ENCODE data around the gene IGFALS.

Gene IGFALS

GRCh38 chr16:1776991-1777374 lies 16.5 kb downstream of the IGFALS start:
- no peak for DNase-seq (ENCODE audit: low read depth in 2 of 2, low spot score in 1 of 2)

- DNase-seq (ENCODE audit: low read depth in 2 of 2, low spot score in 1 of 2): no peak
Observed at GRCh38 chr16:1776672-1776955, 16.9 kb downstream of the IGFALS start.

- DNase-seq (ENCODE audit: low read depth in 2 of 2, low spot score in 1 of 2): no peak
Observed at GRCh38 chr16:1775846-1776671, 17.4 kb downstream of the IGFALS start.

- DNase-seq (ENCODE audit: low read depth in 2 of 2, low spot score in 1 of 2): no peak
Observed at GRCh38 chr16:1775006-1775845, 18.3 kb downstream of the IGFALS start.

GRCh38 chr16:1774448-1774780 lies 19.1 kb downstream of the IGFALS start:
- no peak for DNase-seq (ENCODE audit: low read depth in 2 of 2, low spot score in 1 of 2)

GRCh38 chr16:1773703-1774447 lies 19.6 kb downstream of the IGFALS start:
- DNase-seq (ENCODE audit: low read depth in 2 of 2, low spot score in 1 of 2): no peak

GRCh38 chr16:1772908-1773702 lies 20.4 kb downstream of the IGFALS start, which contains the start of gene MRPS34:
Gene MRPS34 (minus strand): TSS chr16:1773134. CDS start chr16:1773119, 15 bp downstream.
- DNase-seq (ENCODE audit: low read depth in 2 of 2, low spot score in 1 of 2): peak; percentile 53

- DNase-seq (ENCODE audit: low read depth in 2 of 2, low spot score in 1 of 2): no peak
Observed at GRCh38 chr16:1772362-1772907, 21.1 kb downstream of the IGFALS start, which contains the start of gene EME2. Gene EME2 (plus strand): TSS chr16:1772810. CDS start chr16:1773228, 418 bp downstream.

GRCh38 chr16:1771864-1772361 lies 21.6 kb downstream of the IGFALS start:
- DNase-seq (ENCODE audit: low read depth in 2 of 2, low spot score in 1 of 2): no peak

- DNase-seq (ENCODE audit: low read depth in 2 of 2, low spot score in 1 of 2): peak; percentile 42 to 49
Observed at GRCh38 chr16:1771188-1771863, 22.2 kb downstream of the IGFALS start, which contains the start of gene NME3. Gene NME3 (minus strand): TSS chr16:1771543. CDS start chr16:1771534, 9 bp downstream.

- no peak for DNase-seq (ENCODE audit: low read depth in 2 of 2, low spot score in 1 of 2)
Observed at GRCh38 chr16:1770328-1771187, 22.9 kb downstream of the IGFALS start.

GRCh38 chr16:1769402-1770300 lies 23.9 kb downstream of the IGFALS start:
- DNase-seq (ENCODE audit: low read depth in 2 of 2, low spot score in 1 of 2): no peak

- no peak for DNase-seq (ENCODE audit: low read depth in 2 of 2, low spot score in 1 of 2)
Observed at GRCh38 chr16:1768767-1769401, 24.6 kb downstream of the IGFALS start.

- no peak for DNase-seq (ENCODE audit: low read depth in 2 of 2, low spot score in 1 of 2)
Observed at GRCh38 chr16:1768061-1768766, 25.3 kb downstream of the IGFALS start.

- no peak for DNase-seq (ENCODE audit: low read depth in 2 of 2, low spot score in 1 of 2)
Observed at GRCh38 chr16:1767116-1767994, 26.1 kb downstream of the IGFALS start.

GRCh38 chr16:1766701-1767100 lies 26.8 kb downstream of the IGFALS start:
- no peak for DNase-seq (ENCODE audit: low read depth in 2 of 2, low spot score in 1 of 2)

Data from stimulated activated CD8-positive, alpha-beta memory T cell treated with anti-CD3 and anti-CD28 coated beads, Interleukin-4, amount 100 ng/mL, for 4 hours (primary cell).